ENCODE data around the gene TDRD12. TPM values are rescaled to one million over a fixed set of nuclear protein-coding genes. Genes with fewer than 3 reads are reported as not detected.

TDRD12 gene
- total and polyA plus RNA-seq, 2 donors (not counting 3 experiments of a cell fraction or from before 2014, with no cell fraction given): 0.03 to 0.09 TPM

DNA sequence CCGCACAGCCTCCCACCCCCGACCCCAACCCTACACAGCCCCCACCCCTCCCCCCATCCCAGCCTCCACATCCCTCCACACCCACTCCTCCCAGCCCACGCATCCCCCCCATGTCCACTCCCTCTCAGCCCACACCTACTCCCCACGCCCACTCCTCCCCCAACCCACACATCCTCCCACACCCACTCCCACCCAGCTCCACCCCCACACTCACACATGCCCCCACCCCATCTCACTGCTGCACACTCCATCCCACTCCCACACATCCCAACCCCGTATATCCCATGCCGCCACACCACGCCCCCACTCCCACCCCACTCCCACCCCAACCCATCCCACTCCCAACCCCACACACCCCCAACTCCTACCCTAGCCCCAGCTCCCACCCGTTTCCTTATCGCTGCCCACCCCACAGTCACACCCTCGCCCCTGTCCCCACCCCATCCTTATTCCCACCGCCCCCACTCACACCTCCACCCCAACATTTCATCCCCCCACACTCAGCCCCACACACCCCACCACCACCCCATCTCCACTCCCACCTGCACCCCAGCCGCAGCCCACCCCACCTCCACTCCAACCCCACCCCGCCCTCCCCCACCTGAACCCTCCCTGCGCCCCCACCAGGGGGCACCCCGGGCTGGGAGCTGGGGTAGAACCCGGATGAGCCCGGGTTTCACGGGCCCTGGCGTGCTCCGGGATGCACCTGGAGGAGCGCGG is 809 bp downstream of the TDRD12 start:
- no peaks in the 10 kb centered on the region for H3K27me3 ChIP-seq (ENCODE audit: control insufficient read depth in 2 of 2, insufficient read depth in 2 of 2, low read length in 2 of 2)
- DNase-seq (ENCODE audit: low read depth, low spot score) (no peak), FAIRE-seq (no peak)
- H2AFZ ChIP-seq (ENCODE audit: low read depth, low read length): no peak overlapping the region
- H3K9me3 ChIP-seq (replicated peaks; ENCODE audit: control insufficient read depth, insufficient read depth, low read length): no peaks in the 10 kb centered on the region
- H3K4me3 ChIP-seq (replicated peaks in 1 of 3; ENCODE audit: insufficient read depth in 1 of 3, low read depth in 1 of 3, low read length in 3 of 3): no peak overlapping the region
- H3K9ac ChIP-seq (replicated peaks; ENCODE audit: extremely low read depth, insufficient read depth, low read length): no peak overlapping the region
- ChIA-PET POLR2A (no interaction called here), CTCF (no interaction called here)
- TF ChIP-seq POLR2A (IDR thresholded peaks at IDR 0.05; ENCODE audit: low read depth, low read length): no peak
- TF ChIP-seq EZH2 (IDR thresholded peaks at IDR 0.05; ENCODE audit: borderline replicate concordance, low read depth, low read length, severe bottlenecking): no peak
- no peak for TF ChIP-seq MYC (IDR thresholded peaks at IDR 0.05; ENCODE audit: low read depth, low read length)
- no peak for TF ChIP-seq POLR2AphosphoS5 (IDR thresholded peaks at IDR 0.05; ENCODE audit: insufficient read depth, low read depth, low read length)
- TF ChIP-seq, protein P1, sequence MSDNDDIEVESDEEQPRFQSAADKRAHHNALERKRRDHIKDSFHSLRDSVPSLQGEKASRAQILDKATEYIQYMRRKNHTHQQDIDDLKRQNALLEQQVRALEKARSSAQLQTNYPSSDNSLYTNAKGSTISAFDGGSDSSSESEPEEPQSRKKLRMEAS (IDR thresholded peaks at IDR 0.05; ENCODE audit: insufficient read depth, insufficient read length): no peak
- TF ChIP-seq FOS (IDR thresholded peaks at IDR 0.05; ENCODE audit: borderline replicate concordance, insufficient read depth, low read length): no peak
- TF ChIP-seq JUN (IDR thresholded peaks at IDR 0.05; ENCODE audit: borderline replicate concordance, insufficient read depth, insufficient read length, low read depth): no peak
- TF ChIP-seq, protein P2, sequence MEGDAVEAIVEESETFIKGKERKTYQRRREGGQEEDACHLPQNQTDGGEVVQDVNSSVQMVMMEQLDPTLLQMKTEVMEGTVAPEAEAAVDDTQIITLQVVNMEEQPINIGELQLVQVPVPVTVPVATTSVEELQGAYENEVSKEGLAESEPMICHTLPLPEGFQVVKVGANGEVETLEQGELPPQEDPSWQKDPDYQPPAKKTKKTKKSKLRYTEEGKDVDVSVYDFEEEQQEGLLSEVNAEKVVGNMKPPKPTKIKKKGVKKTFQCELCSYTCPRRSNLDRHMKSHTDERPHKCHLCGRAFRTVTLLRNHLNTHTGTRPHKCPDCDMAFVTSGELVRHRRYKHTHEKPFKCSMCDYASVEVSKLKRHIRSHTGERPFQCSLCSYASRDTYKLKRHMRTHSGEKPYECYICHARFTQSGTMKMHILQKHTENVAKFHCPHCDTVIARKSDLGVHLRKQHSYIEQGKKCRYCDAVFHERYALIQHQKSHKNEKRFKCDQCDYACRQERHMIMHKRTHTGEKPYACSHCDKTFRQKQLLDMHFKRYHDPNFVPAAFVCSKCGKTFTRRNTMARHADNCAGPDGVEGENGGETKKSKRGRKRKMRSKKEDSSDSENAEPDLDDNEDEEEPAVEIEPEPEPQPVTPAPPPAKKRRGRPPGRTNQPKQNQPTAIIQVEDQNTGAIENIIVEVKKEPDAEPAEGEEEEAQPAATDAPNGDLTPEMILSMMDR (IDR thresholded peaks at IDR 0.05; ENCODE audit: extremely low read depth in 1 of 2, insufficient read depth in 1 of 2, low read depth in 1 of 2, low read length in 2 of 2): no peak
- TF ChIP-seq GATA2 (IDR thresholded peaks at IDR 0.05; ENCODE audit: insufficient read depth, insufficient read length, low read depth, low read length): no peak
- no peak overlapping the region for H3K27ac ChIP-seq (ENCODE audit: insufficient read depth, low read depth, low read length)
- no TSS peak for BruUV-seq (replicated peaks)
- no peaks in the 10 kb centered on the region for H3K9me1 ChIP-seq (replicated peaks; ENCODE audit: control insufficient read depth, extremely low read depth, insufficient read depth, low read length)
- no peaks in the 10 kb centered on the region for H4K20me1 ChIP-seq (replicated peaks; ENCODE audit: control insufficient read depth, extremely low read depth, insufficient read depth, low read length)
- H3K79me2 ChIP-seq (ENCODE audit: control insufficient read depth, insufficient read depth, low read length): no peaks in the 10 kb centered on the region
- intact Hi-C loops (cut with micrococcal nuclease) (no loop called here), dilution Hi-C loops (cut with MboI; ENCODE audit: extremely low pct_ligation_motif_present, low sequenced_read_pairs) (no loop called here)
- no peaks in the 10 kb centered on the region for H3K4me1 ChIP-seq (ENCODE audit: control insufficient read depth, extremely low read depth, insufficient read depth, low read length)
- H3K36me3 ChIP-seq (ENCODE audit: control insufficient read depth in 2 of 2, extremely low read depth in 1 of 2, insufficient read depth in 2 of 2, low read length in 2 of 2): no peaks in the 10 kb centered on the region
- no peak overlapping the region for H3K4me2 ChIP-seq (ENCODE audit: insufficient read depth, low read length)
